DMS114 treated with DMSO at 0.1 percent for 48 hours (cell line): ENCODE results near the gene PTPA.

Experiments
- DNase-seq: peaks from one replicate; lab custom pipeline; 2025; ENCODE audit not compliant: unreplicated experiment; lab: John Stamatoyannopoulos, UW

PTPA gene

GRCh38 chr9:129136446-129137035 is 25.3 kb downstream of the PTPA start:
- DNase-seq: no peak

DNA sequence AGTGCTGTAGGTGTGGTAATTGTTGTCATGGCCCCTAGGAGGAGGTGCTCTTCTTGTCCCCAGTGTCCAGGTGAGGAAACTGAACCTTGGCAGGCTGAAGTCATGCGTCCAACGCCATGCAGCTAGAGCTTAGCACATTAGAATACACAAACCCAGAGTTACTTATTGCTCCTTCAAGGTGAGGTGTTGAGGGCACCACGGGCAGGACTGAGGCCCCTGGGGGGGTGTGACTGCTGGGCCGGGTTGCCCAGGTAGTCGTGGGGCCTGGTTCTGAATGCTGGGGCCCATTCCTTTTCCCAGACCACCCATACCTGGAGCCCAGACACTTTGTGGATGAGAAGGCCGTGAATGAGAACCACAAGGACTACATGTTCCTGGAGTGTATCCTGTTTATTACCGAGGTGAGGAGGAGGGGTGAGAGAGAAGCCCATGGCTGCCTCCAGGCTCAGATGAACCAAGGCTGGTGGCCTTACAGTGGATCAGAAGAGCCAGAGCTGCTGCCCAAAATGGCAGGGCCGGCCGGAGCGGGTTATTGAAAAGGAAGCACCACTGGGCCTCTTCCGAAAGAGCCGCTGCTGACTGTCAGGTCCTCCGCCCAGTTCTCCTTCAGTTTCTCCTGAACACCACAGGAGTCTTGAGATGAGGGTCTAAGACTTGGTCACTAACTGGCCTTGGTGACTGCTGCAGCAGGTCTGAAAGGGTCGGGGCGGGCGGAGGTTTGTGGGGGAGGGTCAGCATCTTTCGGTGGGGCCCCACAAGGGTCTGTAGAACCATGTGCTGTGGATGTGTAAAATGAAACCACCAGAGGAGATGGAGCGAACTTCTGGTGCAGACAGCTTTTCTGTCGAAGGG is 26.3 kb downstream of the PTPA start:
- DNase-seq: no peak

DNA sequence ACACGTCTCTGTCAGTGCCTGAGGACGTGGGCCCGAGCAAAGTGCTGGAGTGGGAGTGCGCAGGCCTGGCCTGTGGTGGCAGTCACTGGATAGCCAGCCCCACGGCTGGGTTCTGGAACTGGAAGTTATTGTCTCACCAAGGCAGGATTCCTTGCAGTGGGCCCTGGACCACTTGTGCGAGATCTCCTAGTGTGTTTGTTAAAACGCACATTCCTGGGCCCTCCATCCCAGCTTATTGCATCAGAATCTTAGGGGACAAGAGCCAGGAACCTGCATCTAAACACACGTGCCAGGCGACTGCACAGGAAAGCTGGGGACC is 26.9 kb downstream of the PTPA start:
- no peak for DNase-seq

DNA sequence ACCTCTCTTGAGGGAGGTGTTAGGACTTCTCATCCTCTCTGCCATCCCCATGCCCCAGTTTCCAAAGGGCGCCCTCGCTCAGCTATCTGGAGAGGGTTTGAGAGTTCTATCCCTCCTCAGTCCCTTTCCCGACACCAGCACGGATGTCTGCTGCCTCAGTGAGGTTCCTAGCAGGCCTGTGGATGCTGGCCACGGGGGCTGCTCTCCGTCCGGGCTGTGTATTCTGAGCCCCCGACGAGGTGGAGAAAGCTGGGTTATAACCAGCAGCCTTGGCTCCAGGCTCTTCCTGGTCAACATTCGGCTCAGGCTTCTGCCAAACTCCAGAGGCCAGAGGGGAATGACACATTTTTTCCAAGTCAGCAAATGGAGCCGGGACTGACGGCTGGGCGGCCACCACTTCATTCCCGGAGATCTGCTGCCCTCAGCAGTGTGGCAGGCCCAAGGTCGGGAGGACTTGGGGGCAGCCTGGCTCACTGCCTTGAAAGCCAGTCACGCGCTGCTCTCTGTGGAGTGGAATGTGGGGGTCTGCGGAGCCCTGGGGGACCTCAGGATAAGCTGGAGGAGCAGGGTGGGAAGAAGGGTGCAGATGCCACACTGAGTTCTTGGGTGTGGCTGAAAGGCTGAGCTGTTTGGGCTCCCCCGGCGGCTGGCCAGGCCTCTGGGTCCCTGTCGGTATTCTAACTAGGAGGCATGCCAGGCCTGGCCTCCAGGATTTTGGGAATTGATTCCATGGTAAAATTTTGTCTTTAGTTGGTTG is 27.4 kb downstream of the PTPA start:
- no peak for DNase-seq

GRCh38 chr9:129139233-129139992 is 28.2 kb downstream of the PTPA start:
- DNase-seq: peak; percentile 33

DNA sequence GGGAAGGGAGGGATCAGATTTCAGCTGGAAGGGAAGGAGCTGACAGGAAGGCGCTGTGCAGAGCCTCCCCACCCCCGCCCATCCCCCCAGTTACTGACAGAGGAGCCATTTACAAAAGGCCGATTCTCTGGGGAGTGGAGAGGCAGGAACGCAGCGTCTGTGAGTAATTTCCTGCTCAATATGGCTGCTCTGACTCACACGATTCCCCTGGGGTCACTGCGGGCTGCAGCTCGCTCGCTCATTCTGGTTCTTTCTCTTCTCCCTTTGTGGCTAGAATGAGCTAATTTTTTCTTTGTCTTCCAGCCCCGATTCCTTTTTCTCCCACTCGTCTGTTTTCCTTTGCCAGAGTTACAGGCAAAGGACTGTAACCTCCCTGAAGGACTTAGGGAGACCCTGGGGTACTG is 28.8 kb downstream of the PTPA start:
- no peak for DNase-seq

GRCh38 chr9:129140397-129141065 is 29.3 kb downstream of the PTPA start:
- DNase-seq: no peak

DNA sequence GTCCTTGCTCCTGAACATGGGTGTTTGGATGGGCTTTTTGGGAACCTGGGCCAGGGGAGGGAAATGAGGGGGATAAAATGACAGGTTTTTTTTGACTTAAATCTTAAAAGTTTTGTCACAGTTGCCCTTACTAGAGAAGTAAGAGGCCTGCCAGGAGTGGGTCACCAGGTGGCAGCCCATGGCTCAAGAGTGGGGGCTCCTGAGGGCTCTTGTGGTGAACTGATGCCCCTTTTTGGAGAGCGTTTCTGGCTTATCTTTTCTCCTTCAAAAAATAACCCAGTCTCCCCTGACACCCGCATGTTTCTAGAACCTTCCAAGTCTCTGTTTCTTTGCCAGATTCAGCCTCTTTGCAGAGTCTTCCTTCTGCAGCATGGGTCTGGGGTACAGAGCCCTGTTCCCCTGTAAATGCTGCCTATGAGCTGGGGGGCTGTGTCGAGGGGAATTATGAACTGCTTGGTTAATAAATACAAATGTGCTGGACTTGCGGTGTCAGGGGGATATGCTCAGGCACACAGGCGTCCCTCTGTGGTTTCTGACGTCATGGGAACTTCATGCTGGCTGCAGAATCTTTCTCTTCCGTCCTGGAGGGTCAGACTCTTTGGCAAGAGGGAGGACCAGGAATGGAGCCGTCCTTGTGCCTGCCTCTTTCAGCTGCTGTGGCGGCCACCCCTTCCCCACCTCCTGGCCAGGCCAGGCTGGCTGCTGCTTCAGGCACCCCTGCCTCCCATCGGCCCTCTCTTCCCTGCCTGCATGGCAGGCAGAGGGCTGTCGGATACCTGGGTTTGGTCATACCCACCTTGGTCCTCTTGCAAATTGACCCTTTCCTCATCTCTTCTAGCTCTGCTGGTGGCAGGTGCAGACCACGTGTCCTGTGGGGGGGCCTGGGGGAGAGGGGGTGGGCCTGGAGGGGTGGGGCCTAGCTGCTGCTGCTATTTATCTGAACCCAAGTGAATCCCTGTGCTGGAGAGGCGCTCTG is 30.1 kb downstream of the PTPA start:
- no peak for DNase-seq

GRCh38 chr9:129142138-129142935 is 31.1 kb downstream of the PTPA start:
- no peak for DNase-seq

- peak; percentile 15 for DNase-seq
Observed at GRCh38 chr9:129143031-129143927, 32.1 kb downstream of the PTPA start.

GRCh38 chr9:129145316-129145715 is 34.1 kb downstream of the PTPA start:
- no peak for DNase-seq

- no peak for DNase-seq
Observed at GRCh38 chr9:129145841-129146292, 34.7 kb downstream of the PTPA start.

DNA sequence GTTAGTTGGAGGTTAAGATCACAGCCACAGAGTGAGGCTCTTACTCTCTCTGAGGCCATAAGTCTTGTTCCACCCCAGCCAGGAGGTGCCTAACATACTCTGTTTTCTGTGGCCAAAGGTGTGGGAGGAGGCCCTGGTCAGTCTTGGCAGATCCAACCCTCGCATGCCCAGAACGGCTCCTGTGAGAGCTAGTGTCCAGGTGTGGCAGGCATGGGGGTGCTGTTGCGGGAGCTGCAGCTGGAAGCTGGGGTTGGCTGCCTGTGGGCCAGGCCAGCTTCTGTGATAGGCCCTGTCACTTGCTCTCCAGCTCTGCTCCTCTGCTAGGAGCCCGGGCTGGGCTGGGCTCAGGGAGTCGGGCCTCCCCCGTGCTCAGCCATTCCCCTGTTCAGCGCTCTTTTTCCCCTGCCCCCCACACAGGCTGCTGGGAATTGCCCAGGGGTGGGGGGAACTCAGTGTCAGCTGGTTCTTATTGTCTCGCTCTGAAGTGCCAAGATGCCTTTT is 35.3 kb downstream of the PTPA start:
- no peak for DNase-seq

GRCh38 chr9:129148463-129149204 is 37.4 kb downstream of the PTPA start:
- DNase-seq: no peak

DNA sequence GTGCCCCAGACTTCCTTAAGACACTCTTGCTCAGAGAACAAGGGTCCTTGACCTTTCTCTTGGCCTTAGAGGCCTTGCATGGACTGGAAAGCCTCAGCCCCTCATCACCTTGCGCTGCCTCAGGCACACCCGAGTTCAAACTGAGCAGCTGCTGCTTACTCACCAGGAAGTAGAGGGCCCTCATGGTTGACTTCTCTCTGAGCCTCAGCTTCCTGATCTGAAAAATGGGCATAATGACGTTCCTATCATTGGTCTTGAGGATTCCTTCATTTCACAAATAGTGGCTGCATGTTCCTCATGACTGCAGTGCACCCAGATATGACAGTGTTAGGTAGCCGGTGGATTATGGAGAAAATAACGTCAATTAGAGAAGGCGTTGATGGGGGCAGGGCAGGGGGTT is 38.2 kb downstream of the PTPA start:
- no peak for DNase-seq

DNA sequence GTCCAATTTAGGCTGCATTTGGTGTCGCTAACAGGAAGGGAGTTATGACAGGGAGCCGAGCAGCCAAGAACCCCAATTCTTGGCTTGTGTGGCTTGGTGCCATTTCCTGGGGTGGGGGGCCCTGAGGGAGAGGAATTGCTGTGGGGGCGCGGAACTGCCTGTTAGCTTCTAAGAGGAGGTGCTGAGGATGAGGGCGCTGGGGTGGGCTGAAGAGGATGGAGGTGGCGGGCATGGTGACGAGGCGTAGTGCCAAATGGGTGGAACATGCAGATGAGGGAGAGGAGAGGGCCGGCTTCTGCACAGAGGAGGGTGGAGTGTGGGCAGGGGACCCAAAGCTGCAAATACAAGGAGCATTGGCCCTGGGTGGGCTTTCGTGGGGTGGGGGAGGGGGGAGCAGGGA is 38.9 kb downstream of the PTPA start:
- DNase-seq: no peak

DNA sequence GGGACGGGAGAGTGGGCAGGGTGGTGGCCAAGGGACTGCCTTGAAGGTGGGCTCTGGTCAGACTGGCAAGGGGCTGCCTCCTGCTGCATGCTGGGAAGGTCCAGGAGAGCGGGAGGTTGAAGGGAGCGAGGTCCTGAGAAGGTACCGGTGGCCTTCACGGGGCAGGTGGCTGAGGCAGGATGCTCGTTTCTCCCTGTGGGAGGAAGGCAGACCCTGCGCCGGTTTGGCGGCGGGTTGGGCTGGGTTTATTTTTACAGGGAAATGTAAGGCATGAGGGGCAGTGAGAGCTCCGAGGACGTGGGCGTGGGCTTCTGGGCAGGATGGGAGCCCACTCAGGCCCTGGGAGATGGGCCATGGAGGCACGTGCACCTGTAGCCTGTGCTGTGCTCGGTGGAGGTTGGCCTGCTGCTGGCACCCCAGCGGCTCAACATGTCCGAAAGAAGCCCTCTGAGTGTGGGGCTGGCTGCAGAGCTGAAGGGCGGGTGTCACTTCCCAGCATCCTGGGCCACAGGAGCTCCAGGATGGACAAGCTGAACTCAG is 39.5 kb downstream of the PTPA start:
- no peak for DNase-seq
